H1 (cell line): ENCODE results near the gene AK5.

Source experiments
- JUN ChIP-seq: IDR thresholded peaks from 2 replicates; pipeline ENCODE4 v1.6.1; 2011; ENCODE audit warnings: low read depth, mild to moderate bottlenecking, improper control_type of control experiment, low read length
- SIX5 ChIP-seq: IDR thresholded peaks from 2 replicates; pipeline ENCODE4 v1.6.1; 2011; ENCODE audit warnings: mild to moderate bottlenecking, low read depth, low read length

- TF ChIP-seq SIX5 (no peak), JUN (no peak)
These were observed 258.8 kb downstream of the AK5 start for GRCh38 chr1:77540501-77541161.
